ENCODE data around the gene ATP4B. TPM values are rescaled to one million over a fixed set of nuclear protein-coding genes. Genes with fewer than 3 reads are reported as not detected.

The ATP4B gene
- total and polyA plus RNA-seq, 2 of the 8 experiments (the other 6 are each of a cell fraction or from before 2014, with no cell fraction given), result 0.05 TPM; not detected in 1

GRCh38 chr13:113603116-113603710 lies 54.8 kb downstream of the ATP4B start:
- no peak overlapping the region for H2BK15ac ChIP-seq (ENCODE audit: low read length)
- no peak overlapping the region for H4K8ac ChIP-seq (ENCODE audit: extremely low read depth, insufficient read depth, low read length)
- no peak overlapping the region for H2BK5ac ChIP-seq (ENCODE audit: low read depth, low read length)
- H2BK120ac ChIP-seq (replicated peaks; ENCODE audit: low read depth, low read length), result no peak overlapping the region
- peaks cover 6 to 11% of the 10 kb centered on the region in 2 experiments for H4K20me1 ChIP-seq (replicated peaks in 1 of 2; ENCODE audit: control insufficient read depth in 1 of 2, insufficient read depth in 2 of 2, low read length in 2 of 2)
- no peak overlapping the region for H2AFZ ChIP-seq (ENCODE audit: low read length)
- H3K9me3 ChIP-seq (ENCODE audit: insufficient read depth in 2 of 2, low read depth in 1 of 2, low read length in 1 of 2), result 0 out of 4 replicates have a peak, but pooled peaks cover 0 to 3% of the 10 kb centered on the region in 2 experiments
- H4K5ac ChIP-seq (ENCODE audit: insufficient read length, low read depth, low read length), result no peak overlapping the region
- H3K14ac ChIP-seq (ENCODE audit: insufficient read length), result no peak overlapping the region
- H3K23ac ChIP-seq (ENCODE audit: insufficient read length), result no peak overlapping the region
- H3K23me2 ChIP-seq (ENCODE audit: low read depth, low read length), result no peaks in the 10 kb centered on the region
- no peak overlapping the region for H4K91ac ChIP-seq (replicated peaks; ENCODE audit: insufficient read length, low read length)
- H3K56ac ChIP-seq (replicated peaks; ENCODE audit: insufficient read length, low read depth, low read length), result no peak overlapping the region
- no peak overlapping the region; the same call in 1 of the 2 replicates for H3K27ac ChIP-seq (ENCODE audit: low read depth, low read length)
- H3K18ac ChIP-seq (ENCODE audit: extremely low read depth, low read length), result no peak overlapping the region
- H3K27me3 ChIP-seq (replicated peaks in 1 of 4; ENCODE audit: control insufficient read depth in 3 of 4, extremely low read depth in 1 of 4, insufficient read depth in 3 of 4, low read length in 3 of 4), result no peaks in the 10 kb centered on the region
- H3K9ac ChIP-seq (replicated peaks in 1 of 4; ENCODE audit: extremely low read depth in 1 of 4, low read depth in 3 of 4, low read length in 3 of 4), result no peak overlapping the region; a peak in 1 of 7 replicates
- H2AK5ac ChIP-seq (ENCODE audit: low read depth, low read length), result no peak overlapping the region
- 85% methylated on average over 13 of the region's 13 CpGs; no CpG with 5 or more reads in 1 of the 2 experiments for WGBS, 2 experiments (ENCODE audit: extremely low coverage in 1 of 2, insufficient coverage in 1 of 2, insufficient read length in 1 of 2, insufficient replicate concordance in 2 of 2, low coverage in 1 of 2, low lambda C conversion rate in 2 of 2, missing lambda C conversion rate in 1 of 2)
- H3K79me2 ChIP-seq (ENCODE audit: control insufficient read depth in 1 of 2, insufficient read depth in 2 of 2, low read length in 2 of 2), result peaks cover 6 to 93% of the 10 kb centered on the region in 2 experiments; a peak in 3 of 4 replicates
- no peak overlapping the region for H3K4me3 ChIP-seq (ENCODE audit: extremely low read depth in 1 of 4, insufficient read depth in 2 of 4, low read depth in 3 of 4, low read length in 4 of 4)
- peaks cover 0 to 12% (median 2%) of the 10 kb centered on the region in 4 experiments; a peak in 5 of 8 replicates for H3K36me3 ChIP-seq (ENCODE audit: control insufficient read depth in 2 of 4, insufficient read depth in 4 of 4, low read length in 3 of 4)
- FAIRE-seq (no peak), DNase-seq (ENCODE audit: low read depth in 1 of 2, low spot score in 2 of 2) (no peak)
- ChIA-PET POLR2A (ENCODE audit: partially characterized antibody) (interaction anchor here (1.2 to 1.7 kb wide), 3 partner anchors 9 to 13 kb away, joined by 3 to 6 read pairs (median 6); no protein-coding TSS in a partner anchor), CTCF (ENCODE audit: partially characterized antibody) (interaction anchor here (0.7 to 1.4 kb wide), 2 partner anchors 8 to 166 kb away, joined by 4 read pairs; no protein-coding TSS in a partner anchor)
- peaks cover 0 to 6% (median 2%) of the 10 kb centered on the region in 4 experiments; a peak in 4 of 7 replicates for H3K4me1 ChIP-seq (replicated peaks in 1 of 4; ENCODE audit: control insufficient read depth in 3 of 4, insufficient read depth in 4 of 4, low read length in 3 of 4)
- peaks cover 21% of the 10 kb centered on the region for H3K79me1 ChIP-seq (ENCODE audit: low read depth, low read length)
- H2BK20ac ChIP-seq (ENCODE audit: low read length), result no peak overlapping the region
- H3K4ac ChIP-seq (replicated peaks; ENCODE audit: insufficient read length, low read depth, low read length), result no peak overlapping the region
- no peak overlapping the region for H2BK12ac ChIP-seq (ENCODE audit: low read depth, low read length)
- H3K4me2 ChIP-seq (ENCODE audit: insufficient read depth in 1 of 2, low read depth in 2 of 2, low read length in 2 of 2), result no peak overlapping the region
- TF ChIP-seq NANOG (IDR thresholded peaks at IDR 0.05; ENCODE audit: insufficient read depth, low read depth, low read length, poor library complexity, severe bottlenecking) (no peak), RFX5 (IDR thresholded peaks at IDR 0.05; ENCODE audit: borderline replicate concordance, low read depth, low read length) (no peak), MAFK (IDR thresholded peaks at IDR 0.05; ENCODE audit: low read depth, low read length) (no peak), CTCF (IDR thresholded peaks at IDR 0.05; ENCODE audit: control extremely low read depth in 1 of 3, insufficient read depth in 1 of 3, low read depth in 1 of 3, low read length in 3 of 3) (no peak), TAF1 (IDR thresholded peaks at IDR 0.05; ENCODE audit: low read depth, low read length) (no peak), EGR1 (IDR thresholded peaks at IDR 0.05; ENCODE audit: borderline replicate concordance, low read depth, low read length) (no peak), ATF3 (IDR thresholded peaks at IDR 0.05; ENCODE audit: insufficient read depth, low read depth, low read length) (no peak), E2F6 (IDR thresholded peaks at IDR 0.05) (no peak)

Measured in H1 (cell line).